Astrocyte (in vitro differentiated cells and primary cell): ENCODE results near the gene TRIML1. TPM values are rescaled to one million over a fixed set of nuclear protein-coding genes. Genes with fewer than 3 reads are reported as not detected.

Experiments used
- DNase-seq: peaks from one replicate; pipeline ENCODE4 v3.0.0-alpha.2; 2010; ENCODE audit warnings: low read depth
- FAIRE-seq: peaks from 2 replicates; lab custom pipeline; 2011; peaks lifted over from hg19 to GRCh38; lab: Jason Lieb, UNC
- H2AFZ ChIP-seq: 2 replicates; pipeline ENCODE4 v1.6.0; 2012; ENCODE audit warnings: low read depth, low read length, inconsistent platforms
- H3K27ac ChIP-seq: 2 replicates; pipeline ENCODE4 v1.5.1; 2011; ENCODE audit warnings: low read depth, low read length, inconsistent platforms
- H3K27me3 ChIP-seq: 2 replicates; pipeline ENCODE4 v1.6.0; 2011; ENCODE audit warnings: low read length, inconsistent platforms; ENCODE audit not compliant: insufficient read depth
- H3K36me3 ChIP-seq: 2 replicates; pipeline ENCODE4 v1.5.1; 2011; ENCODE audit warnings: low read length, inconsistent platforms; ENCODE audit not compliant: insufficient read depth
- H3K4me1 ChIP-seq: 2 replicates; pipeline ENCODE4 v1.5.1; 2011; ENCODE audit warnings: low read length, inconsistent platforms; ENCODE audit not compliant: insufficient read depth
- H3K4me2 ChIP-seq: 2 replicates; pipeline ENCODE4 v1.6.0; 2012; ENCODE audit warnings: low read length, inconsistent platforms
- H3K4me3 ChIP-seq: 2 replicates; pipeline ENCODE4 v1.5.1; 2011; ENCODE audit warnings: low read depth, mild to moderate bottlenecking, low read length, inconsistent platforms; ENCODE audit not compliant: insufficient read depth
- H3K79me2 ChIP-seq: 2 replicates; pipeline ENCODE4 v1.6.0; 2012; ENCODE audit warnings: mild to moderate bottlenecking, low read length, inconsistent platforms; ENCODE audit not compliant: insufficient read depth
- H3K9ac ChIP-seq: 2 replicates; pipeline ENCODE4 v1.6.0; 2012; ENCODE audit warnings: mild to moderate bottlenecking, low read length, inconsistent platforms
- H3K9me3 ChIP-seq: 2 replicates; pipeline ENCODE4 v1.5.1; 2012; ENCODE audit warnings: low read depth, mild to moderate bottlenecking, low read length, inconsistent platforms; ENCODE audit not compliant: insufficient read depth
- H4K20me1 ChIP-seq: 2 replicates; pipeline ENCODE4 v1.6.0; 2012; ENCODE audit warnings: low read length, inconsistent platforms; ENCODE audit not compliant: insufficient read depth
- H3K27ac Mint-ChIP-seq: one replicate; pipeline ENCODE4 v1.8.0; 2021; ENCODE audit warnings: mild to moderate bottlenecking, mixed read lengths; ENCODE audit not compliant: unreplicated experiment
- H3K27me3 Mint-ChIP-seq: one replicate; pipeline ENCODE4 v1.8.0; 2021; ENCODE audit warnings: low read depth, mixed read lengths; ENCODE audit not compliant: unreplicated experiment
- H3K36me3 Mint-ChIP-seq: one replicate; pipeline ENCODE4 v1.8.0; 2021; ENCODE audit warnings: low read depth, mixed read lengths; ENCODE audit not compliant: unreplicated experiment
- H3K4me1 Mint-ChIP-seq: one replicate; pipeline ENCODE4 v1.8.0; 2021; ENCODE audit warnings: low read depth, mixed read lengths; ENCODE audit not compliant: unreplicated experiment
- H3K4me3 Mint-ChIP-seq: one replicate; pipeline ENCODE4 v1.8.0; 2021; ENCODE audit warnings: mild to moderate bottlenecking, moderate library complexity, mixed read lengths; ENCODE audit not compliant: unreplicated experiment
- H3K9me3 Mint-ChIP-seq: one replicate; pipeline ENCODE4 v1.8.0; 2021; ENCODE audit warnings: mild to moderate bottlenecking, mixed read lengths; ENCODE audit not compliant: unreplicated experiment
- EZH2 ChIP-seq: IDR thresholded peaks from 2 replicates; pipeline ENCODE4 v1.6.1; 2012; ENCODE audit warnings: mild to moderate bottlenecking, low read length, inconsistent platforms; ENCODE audit not compliant: insufficient read depth
- total RNA-seq: library from RNA; stranded (reverse); gene quantifications from 2 replicates; pipeline ENCODE4 v1.2.1, GENCODE V29; 2021
- TF ChIP-seq, protein P1 (sequence below): IDR thresholded peaks from 2 replicates; pipeline ENCODE4 v1.5.1; 2011; ENCODE audit warnings: low read depth, mild to moderate bottlenecking, inconsistent platforms, low read length, moderate library complexity; ENCODE audit not compliant: insufficient read depth

Gene TRIML1
- total RNA-seq, 1 donor from 2014 or later = not detected

DNA sequence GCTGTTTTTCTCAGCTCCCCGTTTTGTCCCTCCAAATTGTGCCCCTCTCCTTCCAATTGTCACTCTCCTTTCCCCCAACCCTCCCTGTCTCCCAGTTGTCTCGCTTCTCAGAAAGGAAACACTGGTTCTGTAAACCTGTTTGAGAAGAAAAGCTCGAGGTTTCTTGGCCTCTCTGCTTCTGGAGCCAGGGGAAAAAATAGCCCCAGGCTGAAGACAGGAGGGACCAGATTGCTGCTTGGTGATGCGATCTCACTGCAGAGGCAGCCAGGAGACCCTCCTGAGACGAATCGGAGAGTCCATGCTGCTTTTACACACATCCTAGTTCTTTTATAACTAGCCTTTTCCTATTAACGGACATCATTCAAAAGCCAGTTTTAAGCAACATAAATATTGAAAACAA, 21.2 kb downstream of the TRIML1 start:
- no peak overlapping the region for H2AFZ ChIP-seq
- H3K9me3 Mint-ChIP-seq = peaks cover 2% of the 10 kb centered on the region
- no peak for TF ChIP-seq EZH2

GRCh38 chr4:188161167-188161566, 21.9 kb downstream of the TRIML1 start:
- H3K4me1 Mint-ChIP-seq = no peaks in the 10 kb centered on the region
- H2AFZ ChIP-seq = no peak overlapping the region
- FAIRE-seq = no peak
- no peak overlapping the region for H3K9ac ChIP-seq
- no peaks in the 10 kb centered on the region for H3K27me3 ChIP-seq
- no peak overlapping the region for H3K4me3 Mint-ChIP-seq
- TF ChIP-seq, protein P1, sequence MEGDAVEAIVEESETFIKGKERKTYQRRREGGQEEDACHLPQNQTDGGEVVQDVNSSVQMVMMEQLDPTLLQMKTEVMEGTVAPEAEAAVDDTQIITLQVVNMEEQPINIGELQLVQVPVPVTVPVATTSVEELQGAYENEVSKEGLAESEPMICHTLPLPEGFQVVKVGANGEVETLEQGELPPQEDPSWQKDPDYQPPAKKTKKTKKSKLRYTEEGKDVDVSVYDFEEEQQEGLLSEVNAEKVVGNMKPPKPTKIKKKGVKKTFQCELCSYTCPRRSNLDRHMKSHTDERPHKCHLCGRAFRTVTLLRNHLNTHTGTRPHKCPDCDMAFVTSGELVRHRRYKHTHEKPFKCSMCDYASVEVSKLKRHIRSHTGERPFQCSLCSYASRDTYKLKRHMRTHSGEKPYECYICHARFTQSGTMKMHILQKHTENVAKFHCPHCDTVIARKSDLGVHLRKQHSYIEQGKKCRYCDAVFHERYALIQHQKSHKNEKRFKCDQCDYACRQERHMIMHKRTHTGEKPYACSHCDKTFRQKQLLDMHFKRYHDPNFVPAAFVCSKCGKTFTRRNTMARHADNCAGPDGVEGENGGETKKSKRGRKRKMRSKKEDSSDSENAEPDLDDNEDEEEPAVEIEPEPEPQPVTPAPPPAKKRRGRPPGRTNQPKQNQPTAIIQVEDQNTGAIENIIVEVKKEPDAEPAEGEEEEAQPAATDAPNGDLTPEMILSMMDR = no peak
- TF ChIP-seq EZH2 = no peak
- H3K4me2 ChIP-seq = no peak overlapping the region
- no peak for DNase-seq
- H3K27ac Mint-ChIP-seq = no peak overlapping the region
- H3K9me3 ChIP-seq = peaks cover 3% of the 10 kb centered on the region
- H3K36me3 Mint-ChIP-seq = no peaks in the 10 kb centered on the region
- no peaks in the 10 kb centered on the region for H3K27me3 Mint-ChIP-seq
- no peaks in the 10 kb centered on the region for H3K4me1 ChIP-seq
- H4K20me1 ChIP-seq = no peaks in the 10 kb centered on the region
- H3K36me3 ChIP-seq = no peaks in the 10 kb centered on the region
- peaks cover 2% of the 10 kb centered on the region for H3K9me3 Mint-ChIP-seq
- H3K27ac ChIP-seq = no peak overlapping the region
- H3K79me2 ChIP-seq = no peaks in the 10 kb centered on the region
- no peak overlapping the region for H3K4me3 ChIP-seq

More for the DNA sequence above, 21.2 kb downstream of the TRIML1 start:
- H3K27me3 Mint-ChIP-seq = no peaks in the 10 kb centered on the region
- Histone ChIP-seq H3K9ac (no peak overlapping the region), H3K27me3 (no peaks in the 10 kb centered on the region), H3K9me3 (peaks cover 3% of the 10 kb centered on the region), H3K79me2 (no peaks in the 10 kb centered on the region), H3K27ac (no peak overlapping the region), H3K36me3 (no peaks in the 10 kb centered on the region), H3K4me1 (no peaks in the 10 kb centered on the region), H3K4me3 (no peak overlapping the region), H3K4me2 (no peak overlapping the region), H4K20me1 (no peaks in the 10 kb centered on the region)
- FAIRE-seq (no peak), DNase-seq (no peak)
- H3K4me3 Mint-ChIP-seq = no peak overlapping the region
- H3K4me1 Mint-ChIP-seq = no peaks in the 10 kb centered on the region
- H3K36me3 Mint-ChIP-seq = no peaks in the 10 kb centered on the region
- no peak overlapping the region for H3K27ac Mint-ChIP-seq

GRCh38 chr4:188162698-188163097, 23.5 kb downstream of the TRIML1 start:
- H3K27ac ChIP-seq = no peak overlapping the region
- Mint-ChIP-seq H3K4me1 (no peaks in the 10 kb centered on the region), H3K36me3 (no peaks in the 10 kb centered on the region), H3K27me3 (no peaks in the 10 kb centered on the region), H3K9me3 (no peaks in the 10 kb centered on the region), H3K27ac (no peak overlapping the region), H3K4me3 (no peak overlapping the region)
- no peaks in the 10 kb centered on the region for H4K20me1 ChIP-seq
- H3K4me1 ChIP-seq = no peaks in the 10 kb centered on the region
- H3K9ac ChIP-seq = no peak overlapping the region
- H3K79me2 ChIP-seq = no peaks in the 10 kb centered on the region
- DNase-seq (no peak), FAIRE-seq (no peak)
- H3K27me3 ChIP-seq = no peaks in the 10 kb centered on the region
- no peak for TF ChIP-seq EZH2
- TF ChIP-seq, protein P1 = no peak
- no peak overlapping the region for H3K4me2 ChIP-seq
- no peaks in the 10 kb centered on the region for H3K36me3 ChIP-seq
- no peak overlapping the region for H2AFZ ChIP-seq
- no peak overlapping the region for H3K4me3 ChIP-seq
- no peaks in the 10 kb centered on the region for H3K9me3 ChIP-seq
